ENCODE results near the gene RNF11. TPM values are rescaled to one million over a fixed set of nuclear protein-coding genes. Genes with fewer than 3 reads are reported as not detected.

Gene RNF11
- polyA plus RNA-seq, 1 donor (not counting 4 experiments of a cell fraction or from before 2014, with no cell fraction given): 113 TPM

DNA sequence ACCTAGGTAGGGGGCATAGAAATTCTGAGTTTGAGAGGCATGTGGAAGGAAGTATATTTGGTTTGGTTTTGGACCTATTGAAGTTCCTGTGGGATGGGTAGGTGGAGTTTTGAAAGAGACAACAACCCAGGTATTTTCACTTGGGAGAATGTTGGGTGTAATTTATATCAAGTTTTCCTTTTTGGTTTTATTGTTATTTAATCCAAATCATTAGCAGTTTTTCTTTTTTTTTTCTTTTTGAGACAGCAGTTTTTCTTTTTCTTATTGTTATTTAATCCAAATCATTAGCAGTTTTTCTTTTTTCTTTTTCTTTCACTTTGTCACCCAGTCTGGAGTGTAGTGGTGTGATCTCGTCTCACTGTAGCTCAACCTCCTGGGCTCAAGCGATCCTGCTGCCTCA lies 30.1 kb downstream of the RNF11 start:
- Histone ChIP-seq H3K4me2 (ENCODE audit: control insufficient read depth, extremely low read depth, insufficient read depth, low read depth, low read length) (no peak overlapping the region), H3K27ac (ENCODE audit: control insufficient read depth, insufficient read depth, low read length) (no peak overlapping the region), H3K36me3 (ENCODE audit: control insufficient read depth in 2 of 2, extremely low read depth in 1 of 2, insufficient read depth in 2 of 2, low read length in 2 of 2) (peaks cover 3% of the 10 kb centered on the region in 2 experiments), H4K20me1 (ENCODE audit: control insufficient read depth, extremely low read depth, insufficient read depth, low read length) (no peaks in the 10 kb centered on the region), H3K9ac (ENCODE audit: control insufficient read depth, extremely low read depth, insufficient read depth, low read length) (no peak overlapping the region), H3K27me3 (ENCODE audit: control insufficient read depth, extremely low read depth, insufficient read depth, low read length) (no peaks in the 10 kb centered on the region), H3K9me3 (ENCODE audit: control insufficient read depth, low read depth, low read length) (no peaks in the 10 kb centered on the region), H3K9me1 (ENCODE audit: control insufficient read depth, extremely low read depth, insufficient read depth, low read length) (no peaks in the 10 kb centered on the region), H2AFZ (ENCODE audit: control insufficient read depth, low read length) (no peak overlapping the region), H3K79me2 (ENCODE audit: control insufficient read depth, insufficient read depth, low read length) (peaks cover 63% of the 10 kb centered on the region), H3K4me1 (ENCODE audit: control insufficient read depth, extremely low read depth, insufficient read depth, low read length) (peaks cover 58% of the 10 kb centered on the region), H3K4me3 (ENCODE audit: control insufficient read depth in 2 of 3, extremely low read depth in 1 of 3, insufficient read depth in 2 of 3, low read depth in 1 of 3, low read length in 3 of 3) (no peak overlapping the region)
- TF ChIP-seq, protein P1, sequence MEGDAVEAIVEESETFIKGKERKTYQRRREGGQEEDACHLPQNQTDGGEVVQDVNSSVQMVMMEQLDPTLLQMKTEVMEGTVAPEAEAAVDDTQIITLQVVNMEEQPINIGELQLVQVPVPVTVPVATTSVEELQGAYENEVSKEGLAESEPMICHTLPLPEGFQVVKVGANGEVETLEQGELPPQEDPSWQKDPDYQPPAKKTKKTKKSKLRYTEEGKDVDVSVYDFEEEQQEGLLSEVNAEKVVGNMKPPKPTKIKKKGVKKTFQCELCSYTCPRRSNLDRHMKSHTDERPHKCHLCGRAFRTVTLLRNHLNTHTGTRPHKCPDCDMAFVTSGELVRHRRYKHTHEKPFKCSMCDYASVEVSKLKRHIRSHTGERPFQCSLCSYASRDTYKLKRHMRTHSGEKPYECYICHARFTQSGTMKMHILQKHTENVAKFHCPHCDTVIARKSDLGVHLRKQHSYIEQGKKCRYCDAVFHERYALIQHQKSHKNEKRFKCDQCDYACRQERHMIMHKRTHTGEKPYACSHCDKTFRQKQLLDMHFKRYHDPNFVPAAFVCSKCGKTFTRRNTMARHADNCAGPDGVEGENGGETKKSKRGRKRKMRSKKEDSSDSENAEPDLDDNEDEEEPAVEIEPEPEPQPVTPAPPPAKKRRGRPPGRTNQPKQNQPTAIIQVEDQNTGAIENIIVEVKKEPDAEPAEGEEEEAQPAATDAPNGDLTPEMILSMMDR (optimal IDR thresholded peaks at IDR 0.05 in 1 of 3, IDR thresholded peaks at IDR 0.05 in 1 of 3, conservative IDR thresholded peaks at IDR 0.05 in 1 of 3; ENCODE audit: extremely low read depth in 1 of 3, insufficient read depth in 2 of 3, low read length in 3 of 3): no peak
- no peak for TF ChIP-seq EZH2 (IDR thresholded peaks at IDR 0.05; ENCODE audit: low read length)
- dilution Hi-C loops (cut with MboI; ENCODE audit: extremely low pct_ligation_motif_present, low sequenced_read_pairs): no loop called here
- DNase-seq (ENCODE audit: low read depth, low spot score) (no peak), FAIRE-seq (no peak)

DNA sequence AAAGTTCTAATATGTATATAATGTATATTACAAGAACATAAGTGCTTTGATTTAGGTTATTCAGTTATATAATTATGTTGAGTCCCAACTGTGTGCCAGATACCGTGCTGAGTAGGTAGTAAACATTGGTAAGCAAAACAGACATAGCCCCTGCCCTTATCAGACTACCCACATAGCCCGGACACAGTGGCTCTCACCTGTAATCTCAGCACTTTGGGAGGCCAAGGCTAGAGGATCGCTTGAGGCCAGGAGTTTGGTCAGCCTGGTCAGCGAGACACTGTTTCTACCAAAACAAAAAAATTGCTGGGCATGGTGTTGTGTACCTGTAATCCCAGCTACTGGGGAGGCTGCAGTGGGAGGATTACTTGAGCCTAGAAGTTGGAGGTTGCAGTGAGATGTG lies 30.7 kb downstream of the RNF11 start:
- peaks cover 53% of the 10 kb centered on the region for H3K4me1 ChIP-seq (ENCODE audit: control insufficient read depth, extremely low read depth, insufficient read depth, low read length)
- H3K9me1 ChIP-seq (ENCODE audit: control insufficient read depth, extremely low read depth, insufficient read depth, low read length): no peaks in the 10 kb centered on the region
- H3K27ac ChIP-seq (ENCODE audit: control insufficient read depth, insufficient read depth, low read length): no peak overlapping the region
- dilution Hi-C loops (cut with MboI; ENCODE audit: extremely low pct_ligation_motif_present, low sequenced_read_pairs): no loop called here
- DNase-seq (ENCODE audit: low read depth, low spot score) (no peak), FAIRE-seq (no peak)
- H3K4me2 ChIP-seq (ENCODE audit: control insufficient read depth, extremely low read depth, insufficient read depth, low read depth, low read length): no peak overlapping the region
- no peak overlapping the region for H3K4me3 ChIP-seq (ENCODE audit: control insufficient read depth in 2 of 3, extremely low read depth in 1 of 3, insufficient read depth in 2 of 3, low read depth in 1 of 3, low read length in 3 of 3)
- no peak overlapping the region for H2AFZ ChIP-seq (ENCODE audit: control insufficient read depth, low read length)
- H3K27me3 ChIP-seq (ENCODE audit: control insufficient read depth, extremely low read depth, insufficient read depth, low read length): no peaks in the 10 kb centered on the region
- TF ChIP-seq EZH2 (IDR thresholded peaks at IDR 0.05; ENCODE audit: low read length): no peak
- TF ChIP-seq, protein P1 (optimal IDR thresholded peaks at IDR 0.05 in 1 of 3, IDR thresholded peaks at IDR 0.05 in 1 of 3, conservative IDR thresholded peaks at IDR 0.05 in 1 of 3; ENCODE audit: extremely low read depth in 1 of 3, insufficient read depth in 2 of 3, low read length in 3 of 3): no peak
- H3K9ac ChIP-seq (ENCODE audit: control insufficient read depth, extremely low read depth, insufficient read depth, low read length): no peak overlapping the region
- no peaks in the 10 kb centered on the region for H3K9me3 ChIP-seq (ENCODE audit: control insufficient read depth, low read depth, low read length)
- H3K79me2 ChIP-seq (ENCODE audit: control insufficient read depth, insufficient read depth, low read length): peaks cover 61% of the 10 kb centered on the region
- H4K20me1 ChIP-seq (ENCODE audit: control insufficient read depth, extremely low read depth, insufficient read depth, low read length): no peaks in the 10 kb centered on the region
- peaks cover 3% of the 10 kb centered on the region in 2 experiments for H3K36me3 ChIP-seq (ENCODE audit: control insufficient read depth in 2 of 2, extremely low read depth in 1 of 2, insufficient read depth in 2 of 2, low read length in 2 of 2)
